ENCODE measurements around the gene ATP1A4. TPM values are rescaled to one million over a fixed set of nuclear protein-coding genes. Genes with fewer than 3 reads are reported as not detected.

Gene ATP1A4
- total RNA-seq, 1 donor from 2014 or later: not detected

- H3K4me3 Mint-ChIP-seq (ENCODE audit: unreplicated experiment): no peak overlapping the region
- no peak overlapping the region for H2AFZ ChIP-seq (ENCODE audit: low read depth, low read length)
- H3K9me3 ChIP-seq (ENCODE audit: insufficient read depth, low read depth, low read length): no peaks in the 10 kb centered on the region
- H3K27me3 ChIP-seq (ENCODE audit: insufficient read depth, low read length): peaks cover 18% of the 10 kb centered on the region
- peaks cover 8% of the 10 kb centered on the region for H3K9me3 Mint-ChIP-seq (ENCODE audit: unreplicated experiment)
- H4K20me1 ChIP-seq (ENCODE audit: insufficient read depth, low read length): no peaks in the 10 kb centered on the region
- H3K9ac ChIP-seq (ENCODE audit: low read length): no peak overlapping the region
- H3K27ac Mint-ChIP-seq (ENCODE audit: unreplicated experiment): no peak overlapping the region
- no peaks in the 10 kb centered on the region for H3K79me2 ChIP-seq (ENCODE audit: insufficient read depth, low read length)
- no peak for TF ChIP-seq EZH2 (IDR thresholded peaks at IDR 0.05; ENCODE audit: insufficient read depth, low read length)
- TF ChIP-seq, protein P1, sequence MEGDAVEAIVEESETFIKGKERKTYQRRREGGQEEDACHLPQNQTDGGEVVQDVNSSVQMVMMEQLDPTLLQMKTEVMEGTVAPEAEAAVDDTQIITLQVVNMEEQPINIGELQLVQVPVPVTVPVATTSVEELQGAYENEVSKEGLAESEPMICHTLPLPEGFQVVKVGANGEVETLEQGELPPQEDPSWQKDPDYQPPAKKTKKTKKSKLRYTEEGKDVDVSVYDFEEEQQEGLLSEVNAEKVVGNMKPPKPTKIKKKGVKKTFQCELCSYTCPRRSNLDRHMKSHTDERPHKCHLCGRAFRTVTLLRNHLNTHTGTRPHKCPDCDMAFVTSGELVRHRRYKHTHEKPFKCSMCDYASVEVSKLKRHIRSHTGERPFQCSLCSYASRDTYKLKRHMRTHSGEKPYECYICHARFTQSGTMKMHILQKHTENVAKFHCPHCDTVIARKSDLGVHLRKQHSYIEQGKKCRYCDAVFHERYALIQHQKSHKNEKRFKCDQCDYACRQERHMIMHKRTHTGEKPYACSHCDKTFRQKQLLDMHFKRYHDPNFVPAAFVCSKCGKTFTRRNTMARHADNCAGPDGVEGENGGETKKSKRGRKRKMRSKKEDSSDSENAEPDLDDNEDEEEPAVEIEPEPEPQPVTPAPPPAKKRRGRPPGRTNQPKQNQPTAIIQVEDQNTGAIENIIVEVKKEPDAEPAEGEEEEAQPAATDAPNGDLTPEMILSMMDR (IDR thresholded peaks at IDR 0.05; ENCODE audit: insufficient read depth, low read depth, low read length): no peak
- no peak overlapping the region for H3K4me3 ChIP-seq (ENCODE audit: insufficient read depth, low read depth, low read length)
- peaks cover 12% of the 10 kb centered on the region for H3K4me1 Mint-ChIP-seq (ENCODE audit: low read depth, unreplicated experiment)
- H3K27ac ChIP-seq (ENCODE audit: low read depth, low read length): no peak overlapping the region
- H3K4me1 ChIP-seq (ENCODE audit: insufficient read depth, low read length): no peaks in the 10 kb centered on the region
- DNase-seq (ENCODE audit: low read depth) (no peak), FAIRE-seq (no peak)
- peaks cover 10% of the 10 kb centered on the region for H3K36me3 Mint-ChIP-seq (ENCODE audit: low read depth, unreplicated experiment)
- H3K4me2 ChIP-seq (ENCODE audit: low read length): no peak overlapping the region
- no peaks in the 10 kb centered on the region for H3K36me3 ChIP-seq (ENCODE audit: insufficient read depth, low read length)
- peaks cover 29% of the 10 kb centered on the region for H3K27me3 Mint-ChIP-seq (ENCODE audit: low read depth, unreplicated experiment)
Measured at GRCh38 chr1:160133990-160134770, 17.2 kb upstream of the ATP1A4 start.

GRCh38 chr1:160134791-160135572, 16.4 kb upstream of the ATP1A4 start:
- Histone ChIP-seq H4K20me1 (ENCODE audit: insufficient read depth, low read length) (no peaks in the 10 kb centered on the region), H3K79me2 (ENCODE audit: insufficient read depth, low read length) (no peaks in the 10 kb centered on the region), H3K4me3 (ENCODE audit: insufficient read depth, low read depth, low read length) (no peak overlapping the region), H3K27me3 (ENCODE audit: insufficient read depth, low read length) (peaks cover 18% of the 10 kb centered on the region), H3K9ac (ENCODE audit: low read length) (no peak overlapping the region), H2AFZ (ENCODE audit: low read depth, low read length) (no peak overlapping the region), H3K4me1 (ENCODE audit: insufficient read depth, low read length) (no peaks in the 10 kb centered on the region), H3K36me3 (ENCODE audit: insufficient read depth, low read length) (no peaks in the 10 kb centered on the region), H3K4me2 (ENCODE audit: low read length) (no peak overlapping the region), H3K9me3 (ENCODE audit: insufficient read depth, low read depth, low read length) (no peaks in the 10 kb centered on the region), H3K27ac (ENCODE audit: low read depth, low read length) (no peak overlapping the region)
- DNase-seq (ENCODE audit: low read depth) (no peak), FAIRE-seq (no peak)
- H3K27ac Mint-ChIP-seq (ENCODE audit: unreplicated experiment): no peak overlapping the region
- H3K9me3 Mint-ChIP-seq (ENCODE audit: unreplicated experiment): peaks cover 8% of the 10 kb centered on the region
- H3K4me3 Mint-ChIP-seq (ENCODE audit: unreplicated experiment): no peak overlapping the region
- TF ChIP-seq, protein P1 (IDR thresholded peaks at IDR 0.05; ENCODE audit: insufficient read depth, low read depth, low read length): no peak
- no peak for TF ChIP-seq EZH2 (IDR thresholded peaks at IDR 0.05; ENCODE audit: insufficient read depth, low read length)
- peaks cover 10% of the 10 kb centered on the region for H3K36me3 Mint-ChIP-seq (ENCODE audit: low read depth, unreplicated experiment)
- peaks cover 4% of the 10 kb centered on the region for H3K4me1 Mint-ChIP-seq (ENCODE audit: low read depth, unreplicated experiment)
- H3K27me3 Mint-ChIP-seq (ENCODE audit: low read depth, unreplicated experiment): peaks cover 36% of the 10 kb centered on the region
